ENCODE results near the gene SIDT2.

DNA sequence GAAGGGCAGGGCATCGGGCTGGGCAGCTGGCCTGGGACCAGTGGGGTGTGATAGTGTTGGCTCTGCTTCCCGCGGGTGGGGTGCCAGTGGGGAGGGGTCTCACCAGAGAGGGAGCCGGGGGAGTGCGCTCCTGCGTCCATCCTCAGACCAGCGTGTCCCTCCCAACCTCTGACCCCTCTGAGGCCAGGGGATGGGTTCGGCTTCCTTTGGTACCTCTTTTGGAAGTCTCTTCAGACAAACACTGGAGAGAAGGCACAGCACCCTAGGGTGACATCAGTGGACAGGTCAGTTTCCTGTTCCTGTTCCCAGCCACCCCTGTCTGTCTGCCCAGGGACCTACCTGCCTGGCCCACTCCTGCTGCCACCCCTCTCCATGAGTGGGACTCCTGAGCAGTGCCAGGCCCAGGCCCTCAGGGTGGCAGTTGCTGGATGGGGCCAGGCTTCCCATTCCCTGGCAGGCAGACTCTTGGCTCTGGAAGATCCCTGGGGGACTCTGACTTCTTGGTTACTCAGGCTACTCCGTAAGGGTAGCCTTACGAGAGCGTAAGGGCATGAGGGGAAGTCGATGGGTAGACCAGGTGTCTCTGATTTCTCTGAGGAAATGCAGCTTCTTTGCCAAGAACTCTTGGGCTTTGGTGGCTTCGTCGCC, 23.2 kb downstream of the SIDT2 start:
- TF ChIP-seq EZH2 (IDR thresholded peaks at IDR 0.05; ENCODE audit: low read depth) (no peak), CTCF (conservative IDR thresholded peaks at IDR 0.05) (no peak)
